GM12878 (cell line): Measurements from ENCODE around the gene ABCG2. TPM values are rescaled to one million over a fixed set of nuclear protein-coding genes. Genes with fewer than 3 reads are reported as not detected.

ENCODE experiments used
- HDAC2 ChIP-seq: fragments of 200-600 bp; sonication (generic); IDR thresholded peaks from 2 replicates; pipeline ENCODE4 v1.6.1; 2017
- HDGF ChIP-seq: fragments of 450-650 bp; IDR thresholded peaks from 2 replicates; pipeline ENCODE4 v1.6.1; 2016; ENCODE audit warnings: antibody characterized with exemption
- MTA3 ChIP-seq: IDR thresholded peaks from 2 replicates; pipeline ENCODE4 v1.6.1; 2012; ENCODE audit warnings: low read length, inconsistent platforms, borderline replicate concordance
- ZNF207 ChIP-seq: fragments of 450-650 bp; IDR thresholded peaks from 2 replicates; pipeline ENCODE4 v1.6.1; 2014; ENCODE audit warnings: antibody characterized with exemption, mild to moderate bottlenecking, borderline replicate concordance
- polyA plus RNA-seq, 11 experiments: library from polyadenylated mRNA; depleted of rRNA in 4 of 11; unstranded in 6 of 11; stranded (reverse) in 5 of 11; fragments of >200 nt; fragmentation: Nextera tagmentation in 4 of 11; fragmentation: Illumina TruSeq in 1 of 11; extraction: Ambion mirVana in 4 of 11; extraction: Trizol in 1 of 11; gene quantifications; 1 replicate in 1 of 11; 2 replicates in 10 of 11; pipeline versions ENCODE4 v1.2.1 to v1.2.3, GENCODE V29; 2011 to 2016; ENCODE audit warnings: inconsistent platforms in 2 of 11, missing spikeins in 2 of 11, low read depth in 1 of 11
- total RNA-seq, 4 experiments: library from RNA; depleted of rRNA in 3 of 4; stranded (reverse); fragments of >200 nt in 3 of 4; fragmentation: Illumina TruSeq in 1 of 4; extraction: Trizol in 1 of 4; gene quantifications; 2 replicates each; pipeline versions ENCODE4 v1.2.1 to v1.2.3, GENCODE V29; 2013 to 2021
- TF ChIP-seq, protein P1 (sequence below): fragments of 450-650 bp; IDR thresholded peaks from 2 replicates; pipeline ENCODE4 v1.6.1; 2017; ENCODE audit warnings: antibody characterized with exemption, mild to moderate bottlenecking, moderate library complexity
- TF ChIP-seq, protein P2 (sequence below): fragments of 450-650 bp; IDR thresholded peaks from 2 replicates; pipeline ENCODE4 v1.6.1; 2017; ENCODE audit warnings: mild to moderate bottlenecking
- TF ChIP-seq, protein P3 (sequence below): fragments of 450-650 bp; formaldehyde crosslinking; IDR thresholded peaks from 2 replicates; pipeline ENCODE4 v1.5.0; 2022; ENCODE audit warnings: mild to moderate bottlenecking, missing genetic modification characterization

Gene ABCG2
- total and polyA plus RNA-seq, 10 of the 15 experiments (the other 5 are each of a cell fraction or from before 2014, with no cell fraction given): 0.03 to 0.06 (median 0.04) TPM; not detected in 7

DNA sequence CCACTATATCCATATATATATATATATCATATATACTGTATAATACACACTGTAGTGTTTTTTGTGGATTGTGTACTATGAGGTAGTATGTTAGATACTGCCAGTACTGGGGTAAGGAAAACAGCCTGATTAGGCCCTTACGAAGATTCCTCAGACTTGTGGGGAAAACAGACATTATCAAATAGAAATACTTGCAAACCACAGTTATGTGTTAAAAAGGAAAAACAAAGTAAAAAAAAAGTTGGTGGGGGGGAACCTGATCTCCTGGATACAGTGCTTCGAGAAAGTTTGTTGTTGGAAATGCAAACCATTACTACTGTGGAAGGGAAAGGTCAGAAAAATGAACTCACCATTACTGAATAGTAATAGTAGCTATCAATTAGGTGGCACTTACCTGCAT lies 98.0 kb downstream of the ABCG2 start (continued):
- TF ChIP-seq, protein P1, sequence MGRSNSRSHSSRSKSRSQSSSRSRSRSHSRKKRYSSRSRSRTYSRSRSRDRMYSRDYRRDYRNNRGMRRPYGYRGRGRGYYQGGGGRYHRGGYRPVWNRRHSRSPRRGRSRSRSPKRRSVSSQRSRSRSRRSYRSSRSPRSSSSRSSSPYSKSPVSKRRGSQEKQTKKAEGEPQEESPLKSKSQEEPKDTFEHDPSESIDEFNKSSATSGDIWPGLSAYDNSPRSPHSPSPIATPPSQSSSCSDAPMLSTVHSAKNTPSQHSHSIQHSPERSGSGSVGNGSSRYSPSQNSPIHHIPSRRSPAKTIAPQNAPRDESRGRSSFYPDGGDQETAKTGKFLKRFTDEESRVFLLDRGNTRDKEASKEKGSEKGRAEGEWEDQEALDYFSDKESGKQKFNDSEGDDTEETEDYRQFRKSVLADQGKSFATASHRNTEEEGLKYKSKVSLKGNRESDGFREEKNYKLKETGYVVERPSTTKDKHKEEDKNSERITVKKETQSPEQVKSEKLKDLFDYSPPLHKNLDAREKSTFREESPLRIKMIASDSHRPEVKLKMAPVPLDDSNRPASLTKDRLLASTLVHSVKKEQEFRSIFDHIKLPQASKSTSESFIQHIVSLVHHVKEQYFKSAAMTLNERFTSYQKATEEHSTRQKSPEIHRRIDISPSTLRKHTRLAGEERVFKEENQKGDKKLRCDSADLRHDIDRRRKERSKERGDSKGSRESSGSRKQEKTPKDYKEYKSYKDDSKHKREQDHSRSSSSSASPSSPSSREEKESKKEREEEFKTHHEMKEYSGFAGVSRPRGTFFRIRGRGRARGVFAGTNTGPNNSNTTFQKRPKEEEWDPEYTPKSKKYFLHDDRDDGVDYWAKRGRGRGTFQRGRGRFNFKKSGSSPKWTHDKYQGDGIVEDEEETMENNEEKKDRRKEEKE: no peak
- TF ChIP-seq HDAC2 (no peak), HDGF (no peak), MTA3 (no peak), ZNF207 (no peak)
- TF ChIP-seq, protein P2, sequence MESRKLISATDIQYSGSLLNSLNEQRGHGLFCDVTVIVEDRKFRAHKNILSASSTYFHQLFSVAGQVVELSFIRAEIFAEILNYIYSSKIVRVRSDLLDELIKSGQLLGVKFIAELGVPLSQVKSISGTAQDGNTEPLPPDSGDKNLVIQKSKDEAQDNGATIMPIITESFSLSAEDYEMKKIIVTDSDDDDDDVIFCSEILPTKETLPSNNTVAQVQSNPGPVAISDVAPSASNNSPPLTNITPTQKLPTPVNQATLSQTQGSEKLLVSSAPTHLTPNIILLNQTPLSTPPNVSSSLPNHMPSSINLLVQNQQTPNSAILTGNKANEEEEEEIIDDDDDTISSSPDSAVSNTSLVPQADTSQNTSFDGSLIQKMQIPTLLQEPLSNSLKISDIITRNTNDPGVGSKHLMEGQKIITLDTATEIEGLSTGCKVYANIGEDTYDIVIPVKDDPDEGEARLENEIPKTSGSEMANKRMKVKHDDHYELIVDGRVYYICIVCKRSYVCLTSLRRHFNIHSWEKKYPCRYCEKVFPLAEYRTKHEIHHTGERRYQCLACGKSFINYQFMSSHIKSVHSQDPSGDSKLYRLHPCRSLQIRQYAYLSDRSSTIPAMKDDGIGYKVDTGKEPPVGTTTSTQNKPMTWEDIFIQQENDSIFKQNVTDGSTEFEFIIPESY: no peak
- TF ChIP-seq, protein P3, sequence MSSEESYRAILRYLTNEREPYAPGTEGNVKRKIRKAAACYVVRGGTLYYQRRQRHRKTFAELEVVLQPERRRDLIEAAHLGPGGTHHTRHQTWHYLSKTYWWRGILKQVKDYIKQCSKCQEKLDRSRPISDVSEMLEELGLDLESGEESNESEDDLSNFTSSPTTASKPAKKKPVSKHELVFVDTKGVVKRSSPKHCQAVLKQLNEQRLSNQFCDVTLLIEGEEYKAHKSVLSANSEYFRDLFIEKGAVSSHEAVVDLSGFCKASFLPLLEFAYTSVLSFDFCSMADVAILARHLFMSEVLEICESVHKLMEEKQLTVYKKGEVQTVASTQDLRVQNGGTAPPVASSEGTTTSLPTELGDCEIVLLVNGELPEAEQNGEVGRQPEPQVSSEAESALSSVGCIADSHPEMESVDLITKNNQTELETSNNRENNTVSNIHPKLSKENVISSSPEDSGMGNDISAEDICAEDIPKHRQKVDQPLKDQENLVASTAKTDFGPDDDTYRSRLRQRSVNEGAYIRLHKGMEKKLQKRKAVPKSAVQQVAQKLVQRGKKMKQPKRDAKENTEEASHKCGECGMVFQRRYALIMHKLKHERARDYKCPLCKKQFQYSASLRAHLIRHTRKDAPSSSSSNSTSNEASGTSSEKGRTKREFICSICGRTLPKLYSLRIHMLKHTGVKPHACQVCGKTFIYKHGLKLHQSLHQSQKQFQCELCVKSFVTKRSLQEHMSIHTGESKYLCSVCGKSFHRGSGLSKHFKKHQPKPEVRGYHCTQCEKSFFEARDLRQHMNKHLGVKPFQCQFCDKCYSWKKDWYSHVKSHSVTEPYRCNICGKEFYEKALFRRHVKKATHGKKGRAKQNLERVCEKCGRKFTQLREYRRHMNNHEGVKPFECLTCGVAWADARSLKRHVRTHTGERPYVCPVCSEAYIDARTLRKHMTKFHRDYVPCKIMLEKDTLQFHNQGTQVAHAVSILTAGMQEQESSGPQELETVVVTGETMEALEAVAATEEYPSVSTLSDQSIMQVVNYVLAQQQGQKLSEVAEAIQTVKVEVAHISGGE: no peak
